Activated gamma-delta T cell treated with anti-CD3 and anti-CD28 coated beads, Interleukin-2, amount 50 U/mL, for 16 hours (primary cell): ENCODE measurements around the gene DZIP3.
"Not testable (repeated sequence)": the region's sequence is repeated elsewhere in the genome, so short reads cannot be mapped to it uniquely, and the experiment has no call there.

Experiments used
- DNase-seq: peaks from one replicate; pipeline ENCODE4 v3.0.0-alpha.2; 2020; ENCODE audit warnings: low read depth

DZIP3 gene

GRCh38 chr3:108692286-108692685 is 102.8 kb downstream of the DZIP3 start:
- not testable (repeated sequence) for DNase-seq

- DNase-seq: no peak
Observed at GRCh38 chr3:108698461-108698860, 108.9 kb downstream of the DZIP3 start.

GRCh38 chr3:108705045-108705444 is 115.5 kb downstream of the DZIP3 start:
- no peak for DNase-seq

- DNase-seq: no peak
Observed at GRCh38 chr3:108713009-108713516, 123.5 kb downstream of the DZIP3 start.

GRCh38 chr3:108713816-108714215 is 124.3 kb downstream of the DZIP3 start:
- no peak for DNase-seq

GRCh38 chr3:108718454-108718853 is 128.9 kb downstream of the DZIP3 start:
- no peak for DNase-seq

GRCh38 chr3:108719178-108719806 is 129.8 kb downstream of the DZIP3 start:
- DNase-seq: no peak

- DNase-seq: no peak
Observed at GRCh38 chr3:108722724-108723123, 133.2 kb downstream of the DZIP3 start.

GRCh38 chr3:108724101-108724500 is 134.6 kb downstream of the DZIP3 start:
- no peak for DNase-seq

- DNase-seq: no peak
Observed at GRCh38 chr3:108728105-108728504, 138.6 kb downstream of the DZIP3 start.

GRCh38 chr3:108728934-108729333 is 139.4 kb downstream of the DZIP3 start:
- no peak for DNase-seq

GRCh38 chr3:108736821-108737220 is 147.3 kb downstream of the DZIP3 start:
- DNase-seq: no peak

- DNase-seq: no peak
Observed at GRCh38 chr3:108742929-108743328, 153.4 kb downstream of the DZIP3 start.
